GM15510 (cell line): ENCODE data around the gene GPR108.

Experiments
- POLR2A ChIP-seq: IDR thresholded peaks from 3 replicates; pipeline ENCODE4 v1.6.1; 2011; ENCODE audit warnings: borderline replicate concordance; ENCODE audit not compliant: insufficient read length; ENCODE audit errors: extremely low read depth

GPR108 gene

DNA sequence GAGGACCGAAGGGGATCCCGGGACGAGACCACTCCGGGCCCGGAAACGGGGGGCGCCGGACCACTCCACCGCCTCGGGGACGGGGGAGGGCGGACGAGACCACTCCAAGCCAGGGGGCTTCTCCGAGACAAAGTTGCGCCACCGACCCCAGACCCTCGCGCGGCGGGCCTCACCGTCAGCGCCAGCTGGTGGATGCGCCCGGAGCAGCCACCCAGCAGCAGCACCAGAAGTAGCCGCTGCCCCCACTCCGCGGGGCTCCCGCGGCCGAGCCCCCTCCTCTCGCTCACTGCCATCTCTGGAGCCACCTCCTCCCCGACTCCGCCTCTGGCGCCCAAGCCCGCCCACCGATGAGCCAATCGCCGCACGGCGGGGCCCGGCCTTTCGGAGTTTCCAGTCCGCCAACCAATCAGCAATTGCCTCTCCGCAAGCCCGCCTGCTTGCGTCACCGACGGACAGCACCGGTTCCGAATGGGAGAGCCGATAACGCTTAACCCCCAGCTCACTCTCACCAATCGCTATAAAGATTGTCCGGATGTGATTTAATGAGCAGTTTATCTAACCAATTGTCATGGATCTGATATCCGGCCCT is at the start of gene GPR108:
Gene GPR108, minus strand, starts transcription at position 297 of the 589 bp plus-strand sequence. Its CDS starts 4 bp downstream, at position 293.
- peak; percentile 41 for TF ChIP-seq POLR2A

DNA sequence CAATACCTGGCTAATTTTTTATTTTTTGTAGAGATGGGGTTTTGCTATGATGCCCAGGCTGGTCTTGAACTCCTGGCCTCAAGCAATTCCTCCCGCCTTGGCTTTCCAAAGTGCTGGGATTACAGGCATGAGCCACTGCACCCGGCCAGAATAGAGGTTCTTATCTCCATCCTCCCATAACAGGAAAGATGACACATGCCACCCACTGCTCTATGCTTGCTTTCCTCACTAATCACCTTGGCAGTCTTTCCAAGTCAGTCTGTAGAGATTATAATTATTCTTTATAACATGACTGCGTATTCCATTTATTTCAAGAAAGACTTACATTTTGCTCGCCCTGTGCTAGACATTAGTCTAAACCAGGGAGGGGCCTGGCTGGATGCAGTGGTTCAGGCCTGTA is 41.8 kb upstream of the GPR108 start:
- no peak for TF ChIP-seq POLR2A

- TF ChIP-seq POLR2A: no peak
Observed at GRCh38 chr19:6778386-6778785, 41.0 kb upstream of the GPR108 start.

GRCh38 chr19:6777434-6777833 is 40.1 kb upstream of the GPR108 start:
- no peak for TF ChIP-seq POLR2A

GRCh38 chr19:6776999-6777398 is 39.6 kb upstream of the GPR108 start:
- TF ChIP-seq POLR2A: no peak

DNA sequence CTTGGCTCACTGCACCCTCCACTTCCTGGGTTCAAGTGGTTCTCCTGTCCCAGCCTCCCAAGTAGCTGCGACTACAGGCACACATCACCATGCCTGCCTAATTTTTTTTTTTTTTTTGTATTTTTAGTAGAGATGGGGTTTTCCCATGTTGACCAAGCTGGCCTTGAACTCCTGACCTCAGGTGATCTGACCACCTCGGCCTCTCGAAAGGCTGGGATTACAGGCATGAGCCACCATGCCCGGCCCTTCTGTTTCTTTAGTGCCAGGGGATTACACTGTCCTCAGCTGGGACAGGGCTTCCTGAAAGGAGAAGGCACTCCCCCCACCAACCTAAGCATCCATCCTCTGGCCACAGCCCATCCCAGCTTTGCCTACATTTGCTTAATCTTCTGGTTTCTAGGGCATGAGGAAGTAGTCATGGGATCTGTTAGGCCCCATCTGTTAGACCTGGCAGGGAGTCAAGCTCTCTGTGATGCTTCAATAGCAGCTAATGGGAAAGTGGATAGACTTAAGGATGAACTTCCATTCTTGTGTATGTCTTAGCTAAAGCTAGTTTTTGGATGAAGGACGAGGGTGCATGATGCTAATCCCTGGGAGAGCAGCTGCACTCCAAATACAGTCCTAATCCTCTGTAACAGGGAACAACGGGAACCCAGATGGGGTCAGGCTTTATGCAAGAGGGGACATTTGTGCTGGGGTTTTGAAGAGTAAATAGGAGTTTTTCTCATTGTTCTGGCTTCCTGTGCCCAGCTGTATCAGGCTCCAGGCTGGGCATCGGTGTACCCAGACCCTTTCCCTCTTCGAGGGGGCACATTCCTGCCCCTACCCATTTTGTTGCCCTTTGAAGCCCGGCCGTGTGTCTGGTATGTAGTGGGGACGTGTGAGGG is 37.7 kb upstream of the GPR108 start:
- no peak for TF ChIP-seq POLR2A

GRCh38 chr19:6773323-6773931 is 36.0 kb upstream of the GPR108 start:
- TF ChIP-seq POLR2A: peak; percentile 39

- TF ChIP-seq POLR2A: no peak
Observed at GRCh38 chr19:6772866-6773322, 35.5 kb upstream of the GPR108 start.

- peak; percentile 91 for TF ChIP-seq POLR2A
Observed at GRCh38 chr19:6772028-6772865, 34.9 kb upstream of the GPR108 start, which contains the start of gene VAV1. Gene VAV1, plus strand, starts transcription at chr19:6772708. Its CDS starts 100 bp downstream, at chr19:6772808.

GRCh38 chr19:6769006-6769619 is 31.7 kb upstream of the GPR108 start:
- no peak for TF ChIP-seq POLR2A

- no peak for TF ChIP-seq POLR2A
Observed at GRCh38 chr19:6768236-6768785, 30.9 kb upstream of the GPR108 start.

DNA sequence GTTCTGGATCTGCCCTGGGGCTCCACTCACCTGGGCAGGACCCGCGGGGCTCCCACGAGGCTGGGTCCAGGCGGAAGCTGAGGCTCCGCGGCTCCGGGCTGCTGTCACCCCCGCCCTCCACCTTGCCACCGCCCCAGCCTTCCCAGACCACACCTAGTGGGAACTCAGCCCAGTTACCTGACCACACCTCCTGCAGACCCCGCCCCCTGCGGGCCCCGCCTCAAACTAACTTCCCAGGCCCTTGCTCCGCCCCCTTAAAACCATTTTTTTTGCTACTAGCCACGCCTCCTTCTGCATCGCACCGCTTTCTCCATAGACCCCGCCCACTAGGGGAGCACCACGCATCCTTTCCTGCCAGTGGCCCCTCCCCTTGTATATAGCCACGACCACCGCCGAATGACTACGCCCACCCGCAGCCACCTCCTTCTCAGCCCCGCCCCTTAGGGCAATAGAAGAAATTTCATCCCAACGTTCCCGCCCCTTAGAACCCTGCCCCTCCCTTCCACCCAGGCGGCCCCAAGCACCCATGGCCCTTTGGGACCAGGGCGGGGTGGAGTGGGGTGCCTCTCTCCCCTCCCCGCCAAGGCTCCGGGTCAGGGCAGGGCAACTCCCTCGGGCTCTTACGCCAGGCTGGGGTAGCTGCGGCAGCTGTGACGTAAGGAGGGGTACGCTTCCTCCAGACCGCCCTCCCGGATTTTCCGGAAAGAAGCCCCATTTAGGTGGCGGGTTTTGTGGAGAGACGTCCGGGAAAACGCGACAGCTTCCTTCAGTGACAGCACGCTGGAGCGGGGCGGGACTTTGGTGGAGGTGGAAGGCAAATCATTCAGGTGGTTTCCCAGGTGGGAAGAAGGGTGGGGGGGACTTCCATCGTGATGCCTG is 30.2 kb upstream of the GPR108 start, which contains the start of gene SH2D3A:
Gene SH2D3A, minus strand, starts transcription at position 79 of the 879 bp plus-strand sequence. CDS start 3,687 bp downstream, outside the sequence.
- peak; percentile 58 for TF ChIP-seq POLR2A

DNA sequence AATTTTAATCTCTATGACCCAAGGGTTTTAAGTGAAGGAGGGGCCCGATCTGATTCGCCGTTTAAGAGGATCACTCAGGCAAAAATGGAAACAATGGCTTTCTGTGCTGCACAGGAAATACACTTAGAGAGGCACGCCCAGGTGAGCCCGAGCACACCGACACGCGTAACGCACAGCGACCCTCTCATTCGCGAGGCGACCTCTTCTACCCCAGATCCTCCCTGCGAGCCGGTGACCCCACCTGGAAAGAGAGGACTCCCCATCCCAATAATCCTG is 29.6 kb upstream of the GPR108 start:
- TF ChIP-seq POLR2A: no peak

- no peak for TF ChIP-seq POLR2A
Observed at GRCh38 chr19:6766357-6767080, 29.1 kb upstream of the GPR108 start.
